HL-60 (cell line): ENCODE data around the gene KLC3.

Source experiments
- CTCF ChIP-seq: IDR thresholded peaks from one replicate; pipeline ENCODE4 v1.5.1; 2011; ENCODE audit warnings: low read length, control low read depth, inconsistent platforms; ENCODE audit not compliant: insufficient read depth
- REST ChIP-seq: IDR thresholded peaks from 2 replicates; pipeline ENCODE4 v1.6.1; 2012; ENCODE audit warnings: low read depth; ENCODE audit not compliant: insufficient replicate concordance

GRCh38 chr19:45291834-45292233, 48.7 kb upstream of the KLC3 start:
- TF ChIP-seq REST (no peak), CTCF (no peak)
